GM12892 (cell line): Measurements from ENCODE around the gene JCHAIN.
"Not testable (repeated sequence)": the region's sequence is repeated elsewhere in the genome, so short reads cannot be mapped to it uniquely, and the experiment has no call there.

ENCODE experiments used
- POLR2A ChIP-seq: IDR thresholded peaks from 2 replicates; pipeline ENCODE4 v1.6.1; 2011; ENCODE audit warnings: low read depth, low read length, control low read depth
- POLR2AphosphoS5 ChIP-seq: IDR thresholded peaks from 2 replicates; pipeline ENCODE4 v1.6.1; 2011; ENCODE audit warnings: low read depth, low read length, control low read depth

GRCh38 chr4:70650741-70651140, 15.6 kb downstream of the JCHAIN start:
- not testable (repeated sequence) for TF ChIP-seq POLR2A, POLR2AphosphoS5
